HG03442 (cell line): ENCODE results near the gene DCC.

Experiments
- ATAC-seq: cut with Tn5 transposase; IDR thresholded peaks from one replicate; pipeline ENCODE4 v1.9.1; 2021; ENCODE audit warnings: mild to moderate bottlenecking, moderate library complexity; ENCODE audit not compliant: unreplicated experiment

The DCC gene

DNA sequence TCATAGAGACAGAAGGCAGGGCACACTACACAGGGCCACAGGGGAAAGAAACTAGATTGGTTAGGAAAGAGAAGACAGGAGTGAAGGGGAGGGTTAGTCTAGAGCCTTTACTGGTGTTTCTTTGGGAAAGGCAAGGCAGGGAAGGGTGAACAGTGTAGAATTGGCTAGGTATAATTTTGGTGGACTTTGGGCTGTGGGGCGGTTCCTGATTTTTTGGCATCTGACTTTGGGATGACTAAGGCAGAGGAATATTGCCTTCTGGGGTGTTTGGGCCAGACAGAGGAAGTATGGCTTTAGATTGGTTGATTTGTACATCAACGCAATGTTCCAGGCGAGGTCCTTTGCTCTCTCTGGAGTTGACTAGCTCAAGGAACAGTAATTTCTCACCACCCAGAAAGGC, 534.8 kb downstream of the DCC start:
- no peak for ATAC-seq

GRCh38 chr18:52875725-52876124, 535.7 kb downstream of the DCC start:
- no peak for ATAC-seq

DNA sequence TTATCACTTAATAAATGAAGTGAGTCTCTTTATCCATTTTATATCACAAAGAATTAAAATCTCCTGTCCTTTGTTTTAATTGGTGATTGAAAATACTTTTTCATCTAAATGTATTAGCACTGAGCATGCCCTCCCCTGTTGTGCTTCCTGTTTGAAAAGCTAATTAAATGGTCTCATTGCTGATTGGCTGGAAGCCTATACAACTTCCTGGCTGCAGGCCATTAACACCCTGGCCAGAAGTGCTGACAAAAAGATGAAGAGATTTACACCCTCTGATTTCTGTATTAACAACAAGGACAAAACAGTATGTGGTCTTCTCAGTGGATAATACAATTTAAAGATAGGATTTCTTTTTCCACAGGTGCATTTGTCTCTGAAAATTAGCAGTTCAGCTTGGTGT, 548.0 kb downstream of the DCC start:
- no peak for ATAC-seq

DNA sequence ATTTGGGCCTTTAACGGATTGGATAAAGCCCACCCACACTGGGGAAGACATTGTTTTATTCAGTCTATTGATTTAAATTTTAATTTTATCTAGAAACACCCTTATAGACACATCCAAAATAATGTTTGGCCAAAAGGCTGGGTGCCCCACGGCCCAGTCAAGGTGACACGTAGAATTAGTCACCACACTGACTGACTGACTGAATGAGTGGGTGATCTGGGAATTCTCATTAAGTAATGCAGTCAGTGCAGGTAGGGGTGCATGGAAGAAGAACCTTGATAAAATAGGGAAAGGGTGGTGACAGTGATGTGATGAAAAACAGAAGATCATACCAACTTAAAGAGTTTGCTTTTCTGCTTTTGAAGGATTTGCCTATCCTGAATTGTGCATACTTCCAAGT, 554.8 kb downstream of the DCC start:
- ATAC-seq: no peak

DNA sequence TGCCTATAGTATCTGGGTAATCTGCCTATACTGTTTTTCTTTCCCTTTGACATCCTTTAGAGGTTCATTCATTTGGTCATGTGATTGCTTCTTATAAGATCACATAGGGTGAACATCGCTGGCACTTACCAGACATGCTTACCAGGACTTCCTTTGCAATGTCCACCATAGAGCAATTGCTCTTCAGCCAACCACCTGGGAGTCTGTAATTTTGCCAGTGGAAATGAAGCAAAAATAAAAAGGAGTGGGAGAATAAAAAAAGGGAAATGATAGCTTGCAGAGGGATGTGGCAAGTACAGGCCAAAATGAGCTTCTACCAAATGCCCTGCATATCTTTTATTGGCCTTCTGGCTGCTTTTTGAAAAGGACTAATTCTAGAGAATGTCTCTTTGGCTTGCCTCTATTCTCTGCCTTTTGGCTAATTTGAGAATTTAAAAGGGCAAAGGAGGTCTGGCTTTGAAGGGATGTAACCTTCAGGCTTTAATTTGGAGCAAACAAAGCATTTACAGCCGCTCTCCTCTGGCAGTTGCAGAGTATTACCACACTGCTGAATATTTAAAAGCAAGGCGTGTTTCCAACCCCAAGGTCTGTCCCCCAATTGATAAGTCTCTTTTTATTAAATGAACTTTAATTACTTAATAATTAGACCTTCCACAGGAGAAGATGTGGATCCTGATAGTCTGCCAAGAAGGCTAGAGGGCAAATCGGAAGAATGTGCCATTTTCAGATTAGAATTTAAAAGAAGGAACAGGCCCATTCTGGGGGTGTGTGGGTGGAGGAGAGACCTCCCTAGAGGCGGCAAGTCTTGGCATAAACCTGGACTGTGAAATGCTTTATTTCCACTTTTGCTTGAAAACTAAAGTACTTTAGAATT, 557.9 kb downstream of the DCC start:
- ATAC-seq: no peak

DNA sequence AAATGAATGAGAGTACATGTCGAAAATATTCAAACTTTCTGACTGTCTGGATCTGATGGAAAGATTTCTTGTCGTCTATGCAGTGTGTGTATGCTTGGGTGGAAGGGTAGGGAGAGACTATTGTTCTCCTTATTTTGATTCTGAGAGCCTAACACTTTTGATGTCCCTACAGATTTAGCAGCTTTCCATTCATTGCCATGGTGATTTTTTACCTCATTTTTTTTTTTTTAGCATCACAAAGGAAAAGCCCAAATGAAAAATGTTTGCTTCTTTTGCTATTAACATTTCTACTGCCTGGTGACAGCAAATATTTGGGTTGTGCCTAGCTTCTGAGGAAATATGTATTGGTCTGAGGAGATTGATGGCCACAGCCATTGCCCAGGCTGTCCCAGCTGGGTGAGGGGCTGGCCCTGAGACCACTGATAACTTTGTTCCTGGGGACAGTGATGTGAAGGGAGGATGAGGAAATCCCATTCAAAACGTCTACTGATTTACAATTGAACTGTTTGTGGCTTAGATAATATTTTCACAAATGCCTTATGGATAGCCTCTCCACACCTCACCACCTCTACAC, 558.6 kb downstream of the DCC start:
- no peak for ATAC-seq

DNA sequence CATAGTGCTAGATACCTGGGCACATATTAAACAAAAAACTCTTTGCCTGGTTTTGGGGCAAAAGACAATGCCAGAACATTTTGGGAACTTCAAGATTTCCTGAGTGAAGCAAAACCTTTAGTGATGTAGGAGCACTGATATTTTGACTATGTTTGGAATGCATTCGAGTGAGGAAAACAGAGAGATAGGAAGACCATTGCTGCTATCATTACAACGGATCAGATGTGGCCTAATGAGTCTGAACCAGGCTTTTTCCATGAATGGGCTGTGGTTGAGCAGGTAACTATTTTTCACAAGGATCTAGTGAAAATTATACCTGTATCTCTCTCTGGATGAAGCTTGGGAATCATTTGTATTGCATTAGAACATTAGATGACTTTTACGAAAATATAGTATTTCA, 562.2 kb downstream of the DCC start:
- no peak for ATAC-seq

- ATAC-seq: no peak
Measured at GRCh38 chr18:52903857-52904256, 563.9 kb downstream of the DCC start.

GRCh38 chr18:52907543-52908308, 567.7 kb downstream of the DCC start:
- no peak for ATAC-seq

DNA sequence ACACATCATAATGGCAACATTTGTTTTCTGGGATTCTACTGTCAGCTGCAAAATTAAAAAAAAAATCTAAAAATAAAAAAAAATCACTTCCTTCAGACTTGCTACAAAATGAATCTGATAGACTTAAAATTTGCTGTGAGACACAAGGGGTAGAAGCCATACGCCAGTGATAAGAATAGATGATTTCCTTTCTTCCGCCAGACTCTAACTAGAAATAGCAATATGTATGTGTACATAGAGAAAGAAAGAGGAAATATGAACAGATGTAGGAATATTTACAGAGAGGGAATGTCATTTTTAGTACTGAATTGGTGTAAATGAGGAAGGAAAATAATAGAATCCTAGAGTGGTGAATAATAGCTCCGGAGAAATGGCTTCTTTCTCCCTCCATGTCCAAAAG, 574.2 kb downstream of the DCC start:
- ATAC-seq: no peak

DNA sequence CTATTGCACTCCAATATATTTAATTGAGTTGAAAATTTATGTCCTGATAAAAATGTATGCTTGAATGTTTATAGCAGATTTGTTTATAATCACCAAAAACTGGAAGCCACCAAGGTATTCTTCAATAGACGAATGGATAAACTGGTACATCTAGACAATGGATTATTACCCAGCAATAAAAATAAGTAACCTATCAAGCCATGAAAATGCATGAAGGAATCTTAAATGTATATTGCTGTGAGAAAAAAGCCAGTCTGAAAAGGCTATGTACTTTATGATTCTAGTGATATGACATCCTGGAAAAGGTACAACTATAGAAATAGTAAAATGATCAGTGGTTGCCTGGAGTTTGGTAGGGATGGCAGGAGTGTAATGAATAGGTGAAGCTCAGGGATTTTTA, 580.7 kb downstream of the DCC start:
- no peak for ATAC-seq

GRCh38 chr18:52933356-52933755, 593.4 kb downstream of the DCC start:
- ATAC-seq: no peak

DNA sequence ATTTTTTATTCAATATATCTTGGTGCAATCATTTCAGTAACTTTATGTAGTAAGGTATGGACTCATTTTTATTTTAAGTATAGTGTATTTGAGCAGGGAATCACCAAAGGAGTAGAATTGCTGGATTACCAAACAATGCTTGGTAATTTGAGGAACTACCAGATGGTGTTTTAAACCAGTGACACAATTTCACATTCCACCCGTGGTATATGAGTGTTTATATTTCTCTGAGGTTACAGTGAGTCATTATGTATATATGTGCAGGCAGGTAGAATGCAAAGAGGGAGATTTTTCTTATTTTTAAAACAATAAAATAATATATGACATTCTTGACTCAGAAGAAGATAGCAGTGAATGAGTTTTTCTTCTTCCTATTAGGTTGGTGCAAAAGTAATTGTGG, 596.9 kb downstream of the DCC start:
- ATAC-seq: no peak

DNA sequence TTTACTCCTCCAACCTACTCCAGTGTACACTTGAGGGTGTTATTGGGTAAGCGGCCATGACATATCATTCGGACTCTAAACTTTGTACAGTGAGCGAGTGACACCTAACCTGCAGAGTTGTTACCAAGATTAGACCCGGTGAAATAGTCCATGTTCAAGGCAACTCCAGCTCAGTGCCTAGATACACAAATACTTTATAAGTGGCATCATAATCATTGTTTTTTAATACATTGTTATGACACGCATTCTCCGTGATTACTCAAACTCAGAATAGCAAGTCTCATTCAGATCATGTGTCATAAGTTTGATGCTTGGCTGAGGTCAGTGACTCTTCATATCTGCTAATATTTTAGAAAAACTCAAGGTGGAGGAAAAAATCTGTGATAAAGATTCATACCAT, 597.8 kb downstream of the DCC start:
- no peak for ATAC-seq

GRCh38 chr18:52945552-52945951, 605.6 kb downstream of the DCC start:
- ATAC-seq: no peak

- ATAC-seq: no peak
Measured at GRCh38 chr18:52948868-52949444, 609.0 kb downstream of the DCC start.

DNA sequence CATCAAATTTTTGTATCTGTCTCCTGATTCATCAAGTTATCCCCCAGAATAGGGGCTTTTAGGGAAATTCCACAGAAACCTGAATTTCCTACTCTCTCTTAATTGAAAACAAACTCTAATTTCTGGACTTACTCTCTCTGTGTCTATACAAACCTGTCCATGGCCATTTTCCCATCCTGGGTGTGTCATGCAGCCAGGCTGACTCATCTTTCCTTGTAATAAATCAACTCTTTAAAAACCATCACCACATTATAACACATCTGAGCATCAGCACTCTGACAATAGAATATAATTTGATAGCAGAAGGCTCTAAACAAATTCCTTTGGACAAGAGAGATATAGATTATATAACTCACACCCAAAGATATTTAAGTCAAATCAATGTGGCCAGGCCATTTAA, 610.2 kb downstream of the DCC start:
- no peak for ATAC-seq

DNA sequence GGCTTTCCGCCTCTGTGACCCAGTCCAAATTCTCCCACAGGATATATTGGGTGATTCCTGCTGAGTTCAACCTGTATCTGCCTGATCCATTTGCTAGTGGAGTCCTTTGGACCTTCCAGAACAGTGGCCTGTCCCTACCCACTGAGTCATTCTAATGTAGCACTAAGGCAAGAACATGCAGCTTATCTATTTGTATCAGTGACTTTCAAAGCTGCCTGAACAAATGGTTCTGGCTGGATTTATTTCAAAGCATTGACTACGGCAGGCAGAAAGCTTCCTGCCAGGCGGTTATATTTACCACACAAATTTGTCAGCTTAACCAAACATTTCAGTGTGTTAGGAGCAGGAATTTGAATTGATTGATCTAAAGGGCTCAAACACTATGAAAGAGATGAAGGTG, 613.4 kb downstream of the DCC start:
- ATAC-seq: no peak

DNA sequence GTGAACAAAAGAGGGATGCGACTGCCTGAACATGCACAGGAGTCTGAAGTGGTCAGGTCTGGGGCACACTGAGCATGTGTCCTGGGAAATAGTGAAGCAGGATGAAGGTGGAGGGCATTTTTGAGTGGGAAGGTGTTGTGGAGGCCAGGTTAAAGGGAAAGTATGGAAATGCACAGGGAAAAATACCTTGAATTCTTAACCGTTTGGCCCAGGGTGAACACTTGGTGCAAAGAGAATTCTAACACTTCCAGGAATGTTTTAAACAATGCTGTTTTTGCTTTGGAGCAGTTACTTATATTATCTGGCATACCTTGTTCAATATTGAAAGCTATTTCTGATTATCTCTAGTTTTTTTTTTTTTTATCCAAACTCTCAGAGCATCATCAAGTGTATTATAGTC, 623.5 kb downstream of the DCC start:
- ATAC-seq: no peak

DNA sequence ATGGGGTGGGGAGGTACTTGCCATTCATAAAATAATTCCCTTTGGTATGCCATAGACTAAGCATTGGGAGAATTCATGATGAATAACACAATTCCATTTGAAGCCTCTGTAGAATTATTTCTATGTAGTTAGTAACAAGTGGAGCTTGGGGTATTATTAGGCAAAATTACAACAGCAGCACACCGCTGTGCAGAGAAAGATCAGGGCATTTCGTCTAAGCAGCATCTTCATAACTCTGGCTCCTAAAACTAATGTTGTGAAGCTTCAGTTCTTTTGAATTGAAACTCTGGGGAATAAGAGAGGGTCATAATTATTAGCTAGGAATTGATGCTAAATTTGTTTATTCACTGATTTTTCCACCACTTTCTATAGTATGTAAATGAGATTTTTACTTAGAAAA, 630.7 kb downstream of the DCC start:
- ATAC-seq: no peak

- ATAC-seq: no peak
Measured at GRCh38 chr18:52971097-52971496, 631.1 kb downstream of the DCC start.

DNA sequence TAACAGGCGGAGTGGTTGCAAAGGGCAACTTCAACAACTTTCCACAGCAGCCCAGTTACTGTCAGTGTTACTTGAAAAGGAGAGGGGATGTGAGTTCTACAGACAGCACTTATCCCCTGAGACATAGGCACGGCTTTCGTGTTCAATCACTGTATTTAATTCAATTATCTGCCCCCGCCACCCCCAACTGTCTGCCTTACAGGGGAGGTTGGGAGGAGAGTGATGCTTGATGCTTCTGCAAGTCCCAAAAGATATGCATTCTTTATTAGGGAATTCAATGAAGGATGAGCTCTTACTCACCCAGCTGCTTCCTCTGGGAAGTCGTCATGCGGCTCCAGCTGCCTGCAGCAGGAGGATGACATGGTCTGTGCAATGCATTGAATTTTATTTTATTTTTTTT, 639.9 kb downstream of the DCC start:
- no peak for ATAC-seq
